ENCODE measurements around the gene INHBE.

Gene INHBE

DNA sequence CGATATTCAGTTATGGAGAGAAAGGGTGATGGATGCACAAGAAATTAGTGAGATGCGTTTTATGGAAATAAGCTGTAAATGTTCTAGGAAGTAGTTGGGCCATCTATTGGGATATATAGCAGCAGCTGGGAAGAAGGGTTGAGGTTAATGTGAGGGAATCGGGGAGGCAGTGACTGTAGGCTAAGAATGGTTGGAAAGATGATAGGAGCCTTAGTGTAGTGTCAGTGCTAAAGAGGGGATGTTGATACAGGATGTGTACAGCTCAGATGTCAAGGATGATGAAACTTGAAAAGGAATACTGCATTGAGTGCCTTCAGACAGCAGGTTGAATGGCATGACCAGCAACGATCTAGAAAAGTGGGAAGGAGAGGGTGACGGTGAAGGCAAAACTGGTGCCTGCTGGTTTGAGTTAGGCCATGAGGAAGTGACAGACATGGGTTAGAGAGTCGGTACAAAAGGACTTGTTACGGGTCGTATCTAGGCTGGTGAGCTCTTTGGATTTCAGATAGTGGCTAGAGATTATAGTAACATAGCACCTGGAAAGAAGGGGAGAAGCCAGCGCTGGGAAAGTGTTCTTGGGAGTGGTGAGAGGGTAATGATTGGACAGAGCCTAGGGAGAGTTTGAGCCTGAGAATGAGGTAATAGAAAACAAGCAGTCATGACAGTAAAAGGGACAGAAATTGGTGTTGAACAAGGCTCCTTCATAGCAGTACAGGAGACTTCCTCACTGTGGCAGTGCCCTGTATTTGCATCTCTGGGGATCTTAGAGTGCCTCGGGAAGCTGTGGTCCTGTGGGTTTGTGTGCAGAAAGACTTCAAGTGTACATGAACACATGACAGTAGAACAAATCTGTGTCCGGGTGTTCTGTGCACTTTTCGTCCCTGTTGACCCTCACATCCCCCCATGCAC lies 42.4 kb downstream of the INHBE start:
- no peak overlapping the region for H3K4me2 ChIP-seq (ENCODE audit: low read depth, low read length, poor library complexity, severe bottlenecking)
- no peaks in the 10 kb centered on the region for H3K79me2 ChIP-seq (ENCODE audit: insufficient read depth, low read length)
- H3F3A ChIP-seq (ENCODE audit: low read depth), result no peaks in the 10 kb centered on the region
- TF ChIP-seq, protein P1, sequence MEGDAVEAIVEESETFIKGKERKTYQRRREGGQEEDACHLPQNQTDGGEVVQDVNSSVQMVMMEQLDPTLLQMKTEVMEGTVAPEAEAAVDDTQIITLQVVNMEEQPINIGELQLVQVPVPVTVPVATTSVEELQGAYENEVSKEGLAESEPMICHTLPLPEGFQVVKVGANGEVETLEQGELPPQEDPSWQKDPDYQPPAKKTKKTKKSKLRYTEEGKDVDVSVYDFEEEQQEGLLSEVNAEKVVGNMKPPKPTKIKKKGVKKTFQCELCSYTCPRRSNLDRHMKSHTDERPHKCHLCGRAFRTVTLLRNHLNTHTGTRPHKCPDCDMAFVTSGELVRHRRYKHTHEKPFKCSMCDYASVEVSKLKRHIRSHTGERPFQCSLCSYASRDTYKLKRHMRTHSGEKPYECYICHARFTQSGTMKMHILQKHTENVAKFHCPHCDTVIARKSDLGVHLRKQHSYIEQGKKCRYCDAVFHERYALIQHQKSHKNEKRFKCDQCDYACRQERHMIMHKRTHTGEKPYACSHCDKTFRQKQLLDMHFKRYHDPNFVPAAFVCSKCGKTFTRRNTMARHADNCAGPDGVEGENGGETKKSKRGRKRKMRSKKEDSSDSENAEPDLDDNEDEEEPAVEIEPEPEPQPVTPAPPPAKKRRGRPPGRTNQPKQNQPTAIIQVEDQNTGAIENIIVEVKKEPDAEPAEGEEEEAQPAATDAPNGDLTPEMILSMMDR (conservative IDR thresholded peaks at IDR 0.05; ENCODE audit: low read length), result no peak
- TF ChIP-seq EZH2phosphoT487 (IDR thresholded peaks at IDR 0.05; ENCODE audit: borderline replicate concordance), result no peak
- no peaks in the 10 kb centered on the region for H3K9me3 ChIP-seq (ENCODE audit: insufficient read depth, low read depth, low read length)
- no peaks in the 10 kb centered on the region for H3K4me1 ChIP-seq (ENCODE audit: insufficient read depth, low read length, poor library complexity, severe bottlenecking)
- no peaks in the 10 kb centered on the region for H3K9me2 ChIP-seq (replicated peaks; ENCODE audit: low read depth, low read length)
- H3K36me3 ChIP-seq (ENCODE audit: insufficient read depth, low read length), result peaks cover 52% of the 10 kb centered on the region; the same call in 1 of the 2 replicates
- H2AFZ ChIP-seq (ENCODE audit: low read length), result no peak overlapping the region
- H3K9ac ChIP-seq (ENCODE audit: low read depth, low read length, poor library complexity, severe bottlenecking), result no peak overlapping the region
- H3K27me3 ChIP-seq (ENCODE audit: insufficient read depth, low read length, poor library complexity, severe bottlenecking), result no peaks in the 10 kb centered on the region
- H4K20me1 ChIP-seq (ENCODE audit: insufficient read depth, low read length, poor library complexity, severe bottlenecking), result peaks cover 7% of the 10 kb centered on the region
- no peak overlapping the region for H3K4me3 ChIP-seq (ENCODE audit: low read length, poor library complexity, severe bottlenecking)

DNA sequence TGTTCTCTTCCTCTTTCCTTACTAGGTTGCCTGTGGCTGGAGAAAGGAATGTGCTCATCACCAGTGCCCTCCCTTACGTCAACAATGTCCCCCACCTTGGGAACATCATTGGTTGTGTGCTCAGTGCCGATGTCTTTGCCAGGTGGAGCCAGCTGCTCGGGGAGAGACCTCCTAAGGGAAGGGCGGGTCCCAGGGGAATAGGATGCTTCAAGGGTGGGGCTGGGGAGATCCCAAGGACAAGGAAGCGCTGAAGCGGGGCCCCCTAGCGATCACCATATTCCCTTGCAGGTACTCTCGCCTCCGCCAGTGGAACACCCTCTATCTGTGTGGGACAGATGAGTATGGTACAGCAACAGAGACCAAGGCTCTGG lies 43.0 kb downstream of the INHBE start:
- Histone ChIP-seq H3K9me3 (ENCODE audit: insufficient read depth, low read depth, low read length) (no peaks in the 10 kb centered on the region), H2AFZ (ENCODE audit: low read length) (no peak overlapping the region), H3K4me3 (ENCODE audit: low read length, poor library complexity, severe bottlenecking) (no peak overlapping the region), H4K20me1 (ENCODE audit: insufficient read depth, low read length, poor library complexity, severe bottlenecking) (peaks cover 4% of the 10 kb centered on the region), H3K9me2 (replicated peaks; ENCODE audit: low read depth, low read length) (no peaks in the 10 kb centered on the region), H3K4me2 (ENCODE audit: low read depth, low read length, poor library complexity, severe bottlenecking) (no peak overlapping the region), H3K36me3 (ENCODE audit: insufficient read depth, low read length) (peaks cover 52% of the 10 kb centered on the region; the same call in 1 of the 2 replicates), H3K79me2 (ENCODE audit: insufficient read depth, low read length) (no peaks in the 10 kb centered on the region), H3K4me1 (ENCODE audit: insufficient read depth, low read length, poor library complexity, severe bottlenecking) (no peaks in the 10 kb centered on the region), H3F3A (ENCODE audit: low read depth) (no peaks in the 10 kb centered on the region), H3K27me3 (ENCODE audit: insufficient read depth, low read length, poor library complexity, severe bottlenecking) (no peaks in the 10 kb centered on the region), H3K9ac (ENCODE audit: low read depth, low read length, poor library complexity, severe bottlenecking) (no peak overlapping the region)
- no peak for TF ChIP-seq EZH2phosphoT487 (IDR thresholded peaks at IDR 0.05; ENCODE audit: borderline replicate concordance)
- TF ChIP-seq, protein P1 (conservative IDR thresholded peaks at IDR 0.05; ENCODE audit: low read length), result no peak

DNA sequence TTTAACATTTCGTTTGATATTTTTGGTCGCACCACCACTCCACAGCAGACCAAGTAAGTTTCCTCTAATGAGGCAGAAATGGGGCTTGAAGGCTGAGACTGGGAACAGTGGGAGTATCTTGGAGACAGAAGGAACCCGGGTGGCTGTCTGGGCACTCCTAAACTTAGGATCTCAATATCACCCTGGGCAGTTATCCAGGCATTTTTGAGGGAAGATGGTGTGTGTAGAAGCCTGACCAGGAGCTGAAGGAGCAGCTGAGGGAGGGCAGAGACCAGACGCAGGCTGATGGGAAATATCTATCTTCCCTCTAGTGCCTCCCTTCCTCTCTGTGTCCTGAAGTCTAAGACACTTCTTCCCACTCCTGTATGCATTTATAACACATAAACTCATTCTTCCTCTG lies 43.5 kb downstream of the INHBE start:
- Histone ChIP-seq H3K27me3 (ENCODE audit: insufficient read depth, low read length, poor library complexity, severe bottlenecking) (no peaks in the 10 kb centered on the region), H3K4me2 (ENCODE audit: low read depth, low read length, poor library complexity, severe bottlenecking) (no peak overlapping the region), H3K4me3 (ENCODE audit: low read length, poor library complexity, severe bottlenecking) (no peak overlapping the region), H3K36me3 (ENCODE audit: insufficient read depth, low read length) (peaks cover 52% of the 10 kb centered on the region; the same call in 1 of the 2 replicates), H3K9me2 (replicated peaks; ENCODE audit: low read depth, low read length) (no peaks in the 10 kb centered on the region), H3K4me1 (ENCODE audit: insufficient read depth, low read length, poor library complexity, severe bottlenecking) (no peaks in the 10 kb centered on the region), H2AFZ (ENCODE audit: low read length) (no peak overlapping the region), H3K9me3 (ENCODE audit: insufficient read depth, low read depth, low read length) (no peaks in the 10 kb centered on the region), H3K9ac (ENCODE audit: low read depth, low read length, poor library complexity, severe bottlenecking) (no peak overlapping the region), H3F3A (ENCODE audit: low read depth) (no peaks in the 10 kb centered on the region), H3K79me2 (ENCODE audit: insufficient read depth, low read length) (no peaks in the 10 kb centered on the region), H4K20me1 (ENCODE audit: insufficient read depth, low read length, poor library complexity, severe bottlenecking) (peaks cover 4% of the 10 kb centered on the region)
- TF ChIP-seq, protein P1 (conservative IDR thresholded peaks at IDR 0.05; ENCODE audit: low read length), result no peak
- no peak for TF ChIP-seq EZH2phosphoT487 (IDR thresholded peaks at IDR 0.05; ENCODE audit: borderline replicate concordance)
